T-helper 22 cell (primary cell): ENCODE results near the gene CDH6.

ENCODE experiments used
- DNase-seq: peaks from one replicate; pipeline ENCODE4 v3.0.0-alpha.2; 2020; ENCODE audit warnings: low read depth

CDH6 gene

DNA sequence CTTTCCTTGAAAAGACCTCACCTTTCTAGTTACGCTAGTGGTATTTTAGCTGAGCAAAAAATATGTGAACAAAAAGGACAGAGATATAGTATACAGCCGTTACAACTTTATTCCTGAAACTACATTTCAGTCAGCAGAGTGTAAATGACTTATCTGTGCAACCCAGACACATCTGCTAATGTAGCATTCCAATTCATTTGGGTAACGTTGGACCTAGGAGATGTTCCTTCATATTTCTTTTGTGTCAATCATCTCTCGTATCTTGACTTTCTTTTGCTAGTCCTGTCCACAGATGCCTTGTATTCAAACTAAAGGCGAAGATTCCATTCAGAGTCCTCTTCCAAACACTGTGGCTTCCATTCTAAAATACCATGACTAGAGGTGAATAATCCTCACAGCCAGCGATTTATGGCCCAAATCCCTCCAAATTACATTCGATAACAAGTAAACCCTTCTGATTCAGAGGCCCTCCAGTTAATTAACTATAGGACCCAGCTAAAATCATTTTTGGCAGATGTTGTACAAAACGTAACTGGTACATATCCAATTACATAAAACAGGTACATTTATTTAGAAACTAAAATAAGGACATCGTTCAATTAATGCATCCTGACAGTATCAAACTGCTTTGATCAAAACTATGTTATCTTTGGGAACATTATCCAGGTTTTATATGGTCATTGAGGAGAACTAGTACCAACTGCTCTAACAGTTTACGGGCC lies 182.7 kb downstream of the CDH6 start:
- DNase-seq, result no peak

DNA sequence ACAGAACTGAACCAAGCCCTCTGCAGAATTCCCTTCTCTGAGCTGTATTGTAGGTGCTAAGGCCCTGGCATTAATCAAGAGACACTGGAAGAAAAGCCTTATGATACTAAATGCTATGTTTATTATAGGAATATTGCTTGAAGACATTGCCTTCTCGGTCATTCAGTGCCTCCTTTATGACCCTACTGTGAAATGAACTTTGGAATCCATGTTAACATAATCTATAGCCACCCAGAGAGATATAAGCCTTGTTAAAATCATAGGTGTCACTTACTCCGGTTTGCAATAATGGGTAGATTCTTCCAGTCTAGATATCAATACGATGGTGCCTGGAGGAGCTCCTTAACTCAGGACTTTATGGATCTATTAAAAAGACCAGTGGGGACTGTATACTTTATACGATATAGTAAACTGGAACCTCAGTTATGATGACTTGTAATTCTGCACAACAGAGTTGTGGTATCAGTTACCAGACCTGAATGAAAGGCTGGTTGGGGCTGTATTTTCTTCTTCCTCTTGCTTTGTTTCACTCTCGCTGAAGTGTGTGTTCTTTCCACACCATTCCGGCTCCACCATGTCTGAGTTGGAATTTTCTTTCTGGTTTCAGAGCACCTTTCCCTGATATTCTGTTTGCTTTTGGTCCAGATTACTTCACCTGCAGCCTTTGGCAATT lies 183.9 kb downstream of the CDH6 start:
- no peak for DNase-seq

DNA sequence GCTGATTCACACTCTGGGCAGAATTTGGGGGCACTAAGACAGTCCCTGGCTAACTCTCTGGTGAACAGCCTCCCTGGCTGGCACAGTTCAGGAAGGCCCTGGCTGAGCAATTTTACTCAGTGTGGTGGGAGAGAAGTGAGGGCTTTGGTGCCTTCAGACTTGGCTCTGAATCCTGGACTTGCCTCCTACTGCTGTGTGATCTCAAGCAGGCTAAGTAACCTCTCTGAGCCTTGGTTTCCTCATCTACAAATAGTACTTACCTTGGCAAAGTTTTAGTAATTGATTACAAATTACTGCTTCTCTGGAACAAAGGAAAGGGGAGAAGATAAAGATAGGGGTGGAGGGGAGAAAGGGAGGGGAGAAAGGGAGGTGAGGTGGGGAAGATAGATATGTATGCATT lies 184.7 kb downstream of the CDH6 start:
- no peak for DNase-seq
